ENCODE measurements around the gene SH3PXD2A. TPM values are rescaled to one million over a fixed set of nuclear protein-coding genes. Genes with fewer than 3 reads are reported as not detected.

The SH3PXD2A gene
- 33.5 to 36.8 TPM (median 34.4 TPM) in 3 replicates for total RNA-seq

- no peaks in the 10 kb centered on the region for H3K9me3 Mint-ChIP-seq
- peak; percentile 50 to 65 for DNase-seq (ENCODE audit: low spot score in 2 of 2, unreplicated experiment in 2 of 2)
- peak within 1 kb of the TSS; percentile 88 for H3K4me3 Mint-ChIP-seq
- peak within 1 kb of the TSS; percentile 84 for H3K27ac Mint-ChIP-seq
- H3K4me1 Mint-ChIP-seq = peaks cover 46% of the 10 kb centered on the region
- TF ChIP-seq CTCF (IDR thresholded peaks at IDR 0.05; ENCODE audit: unreplicated experiment) = no peak
- no peaks in the 10 kb centered on the region for H3K27me3 Mint-ChIP-seq (ENCODE audit: low read depth)
- no peaks in the 10 kb centered on the region for H3K36me3 Mint-ChIP-seq
Measured at GRCh38 chr10:103855424-103855823, at the start of gene SH3PXD2A. Gene SH3PXD2A (minus strand): TSS chr10:103855576. CDS start chr10:103855266, 310 bp downstream.

GRCh38 chr10:103901299-103901698, 45.9 kb upstream of the SH3PXD2A start:
- no peak overlapping the region for H3K4me3 Mint-ChIP-seq

GRCh38 chr10:103899312-103899711, 43.9 kb upstream of the SH3PXD2A start:
- peaks cover 19% of the 10 kb centered on the region for H3K4me1 Mint-ChIP-seq
- no peak for TF ChIP-seq CTCF (IDR thresholded peaks at IDR 0.05; ENCODE audit: unreplicated experiment)
- no peak overlapping the region for H3K27ac Mint-ChIP-seq

More at GRCh38 chr10:103901299-103901698, 45.9 kb upstream of the SH3PXD2A start:
- no peaks in the 10 kb centered on the region for H3K27me3 Mint-ChIP-seq (ENCODE audit: low read depth)
- no peaks in the 10 kb centered on the region for H3K9me3 Mint-ChIP-seq
- no peak for TF ChIP-seq CTCF (IDR thresholded peaks at IDR 0.05; ENCODE audit: unreplicated experiment)
- no peak for DNase-seq (ENCODE audit: low spot score in 2 of 2, unreplicated experiment in 2 of 2)
- no peak overlapping the region for H3K27ac Mint-ChIP-seq
- peaks cover 5% of the 10 kb centered on the region for H3K4me1 Mint-ChIP-seq
- peaks cover 17% of the 10 kb centered on the region for H3K36me3 Mint-ChIP-seq

GRCh38 chr10:103897241-103897774, 41.9 kb upstream of the SH3PXD2A start:
- no peak for DNase-seq (ENCODE audit: low spot score in 2 of 2, unreplicated experiment in 2 of 2)
- peaks cover 27% of the 10 kb centered on the region for H3K4me1 Mint-ChIP-seq
- H3K9me3 Mint-ChIP-seq = no peaks in the 10 kb centered on the region
- no peak overlapping the region for H3K27ac Mint-ChIP-seq
- no peak overlapping the region for H3K4me3 Mint-ChIP-seq
- H3K27me3 Mint-ChIP-seq (ENCODE audit: low read depth) = no peaks in the 10 kb centered on the region
- no peak for TF ChIP-seq CTCF (IDR thresholded peaks at IDR 0.05; ENCODE audit: unreplicated experiment)
- peaks cover 13% of the 10 kb centered on the region for H3K36me3 Mint-ChIP-seq

More at GRCh38 chr10:103899312-103899711, 43.9 kb upstream of the SH3PXD2A start:
- Mint-ChIP-seq H3K36me3 (peaks cover 16% of the 10 kb centered on the region), H3K27me3 (ENCODE audit: low read depth) (no peaks in the 10 kb centered on the region), H3K4me3 (no peak overlapping the region), H3K9me3 (no peaks in the 10 kb centered on the region)
- DNase-seq (ENCODE audit: low spot score in 2 of 2, unreplicated experiment in 2 of 2) = no peak

GRCh38 chr10:103896225-103896624, 40.8 kb upstream of the SH3PXD2A start:
- H3K36me3 Mint-ChIP-seq = peaks cover 16% of the 10 kb centered on the region
- H3K27me3 Mint-ChIP-seq (ENCODE audit: low read depth) = no peaks in the 10 kb centered on the region
- peaks cover 27% of the 10 kb centered on the region for H3K4me1 Mint-ChIP-seq
- no peaks in the 10 kb centered on the region for H3K9me3 Mint-ChIP-seq
- no peak for DNase-seq (ENCODE audit: low spot score in 2 of 2, unreplicated experiment in 2 of 2)
- no peak overlapping the region for H3K4me3 Mint-ChIP-seq
- no peak for TF ChIP-seq CTCF (IDR thresholded peaks at IDR 0.05; ENCODE audit: unreplicated experiment)
- H3K27ac Mint-ChIP-seq = no peak overlapping the region

All from mesothelial cell of epicardium (in vitro differentiated cells).